GM21529 (cell line): Measurements from ENCODE around the gene KCNQ1.

Source experiments
- ATAC-seq: cut with Tn5 transposase; IDR thresholded peaks from one replicate; pipeline ENCODE4 v1.9.1; 2021; ENCODE audit not compliant: unreplicated experiment

The KCNQ1 gene

DNA sequence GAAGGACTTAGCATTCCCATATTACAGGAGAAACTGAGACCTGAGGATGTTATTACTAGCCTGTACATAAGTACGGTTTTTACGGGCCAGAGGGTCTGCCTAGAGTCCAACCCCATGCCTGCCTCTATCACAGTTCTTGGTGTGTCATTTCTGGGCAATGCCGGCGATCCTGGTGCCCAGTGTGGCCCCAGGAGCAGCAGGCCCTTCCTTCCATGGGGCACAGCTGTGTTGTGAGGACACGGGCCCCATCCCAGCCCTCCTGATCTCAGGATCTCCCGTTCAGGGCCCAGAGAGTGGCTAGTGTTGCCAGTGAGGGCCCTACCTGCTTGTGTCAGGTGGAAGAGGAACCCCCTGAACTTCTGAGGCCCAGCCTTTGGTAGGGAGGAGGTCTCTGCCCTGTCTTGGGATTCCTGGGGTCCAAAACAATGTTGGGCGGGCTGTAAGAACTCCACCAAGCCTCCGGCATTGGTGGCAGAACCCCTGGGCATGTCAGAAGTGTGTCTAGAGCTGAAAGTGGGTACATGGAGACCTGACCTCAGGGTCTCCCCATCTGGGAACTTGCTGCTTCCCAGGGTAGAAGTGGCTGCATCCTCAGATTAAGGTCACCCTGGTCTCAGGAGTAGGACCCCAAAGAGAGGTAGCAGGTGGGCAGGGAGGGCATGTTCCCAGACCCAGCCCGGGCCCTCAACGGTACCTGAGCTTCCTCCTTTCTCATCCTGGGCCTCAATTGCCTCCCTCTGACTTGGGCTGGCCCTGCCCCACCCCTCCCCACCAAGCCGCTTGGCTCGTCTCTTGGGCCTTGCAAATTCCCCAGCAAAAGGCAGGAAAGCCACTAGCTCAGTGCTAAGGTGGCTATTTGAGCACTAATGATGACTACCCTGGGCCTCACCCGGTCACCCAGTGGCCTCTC is 329.6 kb downstream of the KCNQ1 start:
- ATAC-seq = no peak

DNA sequence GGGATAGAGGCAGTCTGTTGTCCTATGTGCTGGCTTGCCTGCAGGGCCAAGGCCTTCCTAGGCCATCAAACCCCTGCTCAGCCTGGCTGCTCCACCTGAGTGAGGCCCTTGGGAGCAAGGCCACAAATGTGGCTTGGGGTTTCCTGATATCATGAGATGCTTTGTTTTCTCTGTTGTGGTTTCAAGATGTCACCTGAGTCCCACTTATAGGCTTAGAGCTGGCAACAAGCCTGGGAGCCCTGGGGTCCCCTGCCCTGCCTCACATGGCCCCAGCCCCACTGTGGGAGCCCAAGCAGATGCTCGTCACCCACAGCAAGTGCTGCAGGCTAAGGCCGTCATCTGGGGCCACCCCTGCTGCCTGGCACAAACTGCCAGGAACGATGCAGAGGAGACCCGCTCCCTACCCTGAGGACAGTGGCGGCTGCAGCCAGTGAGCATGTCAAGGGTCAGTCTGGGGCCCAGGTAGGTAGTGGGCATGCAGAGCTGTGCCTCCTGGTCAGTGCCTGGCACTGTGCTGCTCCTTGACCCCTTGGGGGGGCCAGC is 330.3 kb downstream of the KCNQ1 start:
- no peak for ATAC-seq

DNA sequence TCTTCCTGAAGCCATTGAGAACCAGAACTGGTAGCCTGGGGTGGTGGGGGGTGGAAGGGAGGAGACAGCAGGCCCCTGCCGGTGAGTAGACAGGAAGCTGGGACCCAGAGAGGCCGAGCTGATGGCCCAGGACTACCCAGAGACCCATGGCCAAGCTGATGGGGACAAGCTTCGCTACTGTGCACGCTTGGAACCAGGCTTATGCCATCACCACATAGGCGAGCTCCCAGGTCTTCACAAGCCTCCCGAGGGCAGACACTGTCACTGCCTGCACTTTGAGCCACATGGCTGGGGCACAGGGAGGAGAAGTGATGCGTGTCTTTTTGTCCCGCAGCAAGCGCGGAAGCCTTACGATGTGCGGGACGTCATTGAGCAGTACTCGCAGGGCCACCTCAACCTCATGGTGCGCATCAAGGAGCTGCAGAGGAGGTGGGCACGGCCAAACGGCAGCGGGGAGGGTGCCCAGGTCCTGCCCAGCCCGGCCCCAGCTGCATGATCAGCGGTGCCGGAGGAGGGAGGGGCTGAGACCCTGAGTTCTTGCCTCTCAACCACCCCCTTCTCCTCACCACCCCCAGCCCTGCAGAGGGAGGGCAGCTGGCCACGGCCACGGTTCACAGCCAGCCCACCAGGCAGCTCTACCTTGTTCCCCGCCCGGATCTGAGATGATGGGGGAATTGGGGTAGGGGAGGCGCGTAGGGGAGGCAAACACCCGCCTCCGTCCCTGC is 331.0 kb downstream of the KCNQ1 start:
- ATAC-seq = no peak

DNA sequence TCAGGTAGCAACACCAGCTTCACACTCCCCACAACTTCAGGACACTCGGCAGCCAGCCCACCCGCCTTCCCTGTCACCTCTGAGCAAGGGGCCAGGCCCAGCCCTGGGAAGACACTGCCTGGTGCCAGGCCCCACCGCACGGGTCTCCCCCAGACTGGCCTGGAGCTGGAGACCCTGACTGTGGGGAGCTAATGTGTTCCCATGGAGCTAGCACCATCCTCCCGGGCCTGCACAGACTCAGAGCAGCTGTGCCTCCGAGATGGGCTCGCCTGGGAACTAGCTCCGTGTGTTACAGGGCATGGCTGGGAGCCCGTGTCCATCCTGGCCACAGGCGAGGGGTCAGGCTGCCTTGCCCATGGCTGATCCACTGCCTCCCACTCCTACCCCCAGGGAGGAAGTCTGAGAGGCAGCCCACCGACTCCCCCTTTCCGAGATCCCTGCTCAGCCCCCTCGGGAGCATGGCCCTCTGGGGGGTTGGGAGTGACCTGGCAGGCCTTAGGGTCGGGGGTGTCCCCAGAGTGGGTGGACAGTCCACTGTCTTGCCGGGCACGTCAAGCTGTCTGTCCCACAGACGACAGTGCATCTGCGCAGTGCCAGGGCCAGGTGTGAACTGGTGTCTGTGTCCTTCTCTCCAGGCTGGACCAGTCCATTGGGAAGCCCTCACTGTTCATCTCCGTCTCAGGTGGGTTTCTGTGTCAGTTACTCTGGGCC is 331.7 kb downstream of the KCNQ1 start:
- no peak for ATAC-seq

DNA sequence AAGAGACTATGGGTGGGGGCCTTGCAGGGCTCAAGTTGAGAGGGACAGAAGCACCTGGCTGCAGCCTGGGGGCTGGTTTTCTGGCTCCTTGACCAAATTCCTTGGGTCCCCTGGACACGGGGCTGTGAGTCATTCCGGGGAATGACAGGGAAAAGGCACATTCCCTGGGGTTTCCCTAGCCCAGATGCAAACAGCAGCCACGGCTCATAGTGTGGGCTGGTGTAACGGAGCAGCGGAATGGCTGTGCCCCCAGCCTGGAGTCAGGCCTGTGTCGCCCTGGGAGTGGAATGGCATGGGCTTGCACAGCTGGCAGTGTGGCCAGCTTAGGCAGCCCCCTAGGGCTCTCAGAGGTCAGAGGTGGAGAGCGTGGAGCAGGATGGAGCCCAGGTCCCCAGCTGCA is 332.6 kb downstream of the KCNQ1 start:
- ATAC-seq = no peak

DNA sequence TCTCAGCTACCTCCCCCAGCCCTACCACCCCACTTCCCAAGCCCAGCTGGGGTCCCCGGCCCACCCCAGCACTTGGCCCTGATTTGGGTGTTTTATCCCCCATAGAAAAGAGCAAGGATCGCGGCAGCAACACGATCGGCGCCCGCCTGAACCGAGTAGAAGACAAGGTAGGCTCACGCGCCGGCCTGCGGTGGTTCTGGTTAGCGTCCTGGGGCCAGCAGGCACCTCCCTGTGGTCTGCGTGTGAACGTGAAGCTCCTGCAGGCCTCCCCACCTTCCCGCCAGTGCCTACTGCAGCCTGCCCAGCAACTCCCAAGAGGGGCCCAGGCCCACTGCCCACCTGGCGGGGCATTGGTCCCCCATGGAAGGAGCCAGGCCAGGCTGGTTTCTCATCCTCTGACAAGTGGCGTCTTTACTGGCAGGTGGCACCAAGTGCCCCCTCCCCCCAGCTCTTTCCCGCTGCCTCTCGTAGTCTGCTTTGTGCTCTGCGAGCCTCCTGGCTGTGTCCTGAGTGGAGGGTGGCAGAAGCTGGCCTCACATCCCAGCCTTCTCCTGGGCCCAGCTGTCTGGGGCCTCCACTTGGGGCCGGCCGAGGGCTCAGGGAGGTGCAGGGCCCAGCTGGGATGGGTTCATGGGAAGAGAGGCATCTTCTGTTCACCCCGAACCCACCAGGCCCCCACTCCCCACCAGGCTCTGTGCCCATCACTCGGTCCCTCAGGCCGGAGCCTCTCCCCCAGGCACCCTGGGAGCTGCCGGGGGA is 333.2 kb downstream of the KCNQ1 start:
- no peak for ATAC-seq

DNA sequence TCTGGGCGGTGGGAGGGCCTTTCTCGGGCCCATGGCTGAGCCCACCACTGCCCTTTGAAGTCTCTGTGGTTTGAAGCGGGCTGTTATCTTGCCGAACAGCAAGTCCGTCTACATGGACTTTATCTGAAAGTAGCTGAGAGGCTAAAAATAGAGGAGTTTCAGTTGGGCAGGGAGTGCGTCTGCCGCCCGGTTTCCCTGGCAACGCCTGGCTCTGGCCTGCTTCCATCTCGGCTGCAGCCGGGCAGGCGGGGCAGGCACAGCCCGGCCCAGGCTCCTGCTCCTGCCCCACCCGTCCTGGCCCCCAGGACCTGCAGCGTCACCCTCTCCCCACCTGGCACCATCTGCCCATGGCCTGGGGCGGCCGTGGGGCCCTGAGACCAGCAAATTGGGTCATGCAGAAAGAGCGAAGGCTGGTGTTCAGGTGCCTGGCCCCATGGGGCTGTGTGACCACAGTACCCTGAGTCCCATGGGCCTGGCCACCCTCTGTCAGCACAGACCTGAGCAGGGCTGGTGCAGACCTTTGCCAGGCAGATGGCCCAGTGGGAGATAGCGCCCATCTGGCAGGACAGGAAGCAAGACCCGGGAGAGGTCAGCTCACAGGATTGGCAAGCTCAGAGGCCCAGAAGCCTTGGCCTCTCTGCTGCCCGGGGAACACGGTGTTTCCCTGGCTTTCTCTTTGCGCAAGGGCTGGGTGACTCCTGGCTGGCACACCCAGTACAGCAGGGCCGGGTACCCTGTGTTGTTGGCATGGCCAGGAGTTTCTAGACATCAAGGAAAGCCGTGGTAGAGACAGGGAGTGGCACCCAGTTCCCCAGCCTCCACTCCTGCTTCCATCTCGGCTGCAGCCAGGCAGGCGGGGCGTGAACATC is 334.1 kb downstream of the KCNQ1 start:
- no peak for ATAC-seq

DNA sequence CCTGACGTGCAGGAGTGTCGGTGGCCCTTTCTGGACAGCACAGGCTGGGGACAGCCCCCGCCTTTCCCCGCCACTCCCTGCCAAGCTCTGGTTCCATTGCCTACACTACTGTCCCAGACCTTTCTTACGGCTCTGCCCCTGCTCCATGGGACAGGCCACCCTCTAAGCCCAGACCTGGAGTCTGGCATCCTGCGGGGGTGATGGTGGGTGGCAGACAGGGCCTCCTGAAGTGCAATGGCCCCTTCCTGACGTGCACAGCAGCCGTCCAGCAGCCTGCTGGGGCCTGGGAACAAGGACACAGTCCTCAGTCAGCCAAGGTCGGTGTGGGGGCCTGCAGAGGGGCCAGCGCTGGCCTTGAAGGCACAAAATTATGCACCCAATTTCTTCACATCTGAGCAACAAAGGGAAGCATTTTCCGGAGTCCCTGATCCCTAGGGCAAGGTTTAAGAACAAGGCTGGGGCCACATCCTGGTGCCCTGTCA is 334.7 kb downstream of the KCNQ1 start:
- no peak for ATAC-seq

DNA sequence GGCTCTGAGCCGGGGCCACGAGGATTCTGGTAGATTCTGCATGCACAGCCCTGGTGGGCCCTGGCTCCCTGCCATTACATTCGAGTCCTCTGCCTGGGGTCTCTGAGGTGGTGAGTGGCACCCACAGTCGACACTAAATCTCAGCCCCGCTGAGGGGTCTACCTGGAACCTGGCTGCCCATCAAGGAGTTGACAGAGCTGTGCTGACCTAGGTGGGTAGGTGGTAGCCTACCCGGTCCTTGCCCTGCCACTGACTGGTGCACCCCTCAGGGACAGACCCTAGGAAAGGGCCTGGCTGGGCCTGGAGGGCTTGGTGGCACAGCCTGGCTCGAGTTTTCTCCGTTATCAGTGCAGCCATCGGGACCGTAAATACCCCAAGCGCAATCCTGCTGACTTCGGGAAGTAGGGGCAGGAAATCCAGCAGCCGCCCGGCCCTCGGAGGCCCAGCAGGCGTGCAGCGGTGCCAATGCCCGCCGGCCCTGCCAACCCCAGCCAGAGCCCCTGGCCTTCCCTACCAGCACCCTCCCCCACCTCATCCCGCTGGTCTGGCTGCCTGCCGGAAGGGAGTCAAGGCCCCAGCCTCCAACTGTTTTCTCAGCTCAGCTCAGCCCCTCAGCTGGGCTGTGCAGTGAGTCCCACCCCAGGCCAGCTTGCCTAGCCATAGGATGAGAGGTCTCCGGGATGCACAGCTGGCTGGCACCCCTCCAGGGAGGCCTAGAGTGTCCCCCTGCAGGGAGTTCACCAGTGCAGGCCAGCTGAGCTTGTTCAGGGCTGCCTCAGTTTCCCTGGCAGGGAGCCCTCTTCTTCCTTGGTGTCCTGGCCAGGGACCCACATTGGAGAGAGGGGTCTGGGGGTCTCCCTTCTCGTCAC is 335.4 kb downstream of the KCNQ1 start:
- ATAC-seq = no peak

DNA sequence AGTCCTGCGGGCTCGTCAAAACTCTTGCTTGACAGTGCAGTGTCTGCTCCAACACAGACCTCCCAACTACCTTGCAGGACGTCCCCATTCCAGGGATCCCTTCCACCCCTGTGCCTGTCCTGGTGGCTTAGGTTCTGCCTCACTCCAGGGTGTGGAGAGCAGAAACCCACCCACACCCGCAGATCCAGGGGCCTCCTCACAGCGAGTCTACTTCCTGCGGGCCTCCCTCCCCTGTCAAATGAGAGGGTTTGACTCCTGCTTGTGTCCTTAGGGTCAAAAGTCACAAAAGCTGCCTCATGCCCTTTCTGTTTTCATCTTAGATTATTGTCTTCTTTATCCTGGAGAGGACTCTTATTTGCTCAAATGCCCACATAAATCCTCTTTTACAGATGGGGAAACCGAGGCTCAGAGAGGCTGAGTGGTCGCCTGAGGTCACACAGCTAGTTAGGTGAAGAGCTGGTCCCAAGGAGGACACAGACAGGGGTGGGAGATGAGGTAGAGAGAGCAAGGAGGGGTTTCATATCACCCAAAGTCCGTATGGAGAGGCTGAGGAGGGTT is 336.1 kb downstream of the KCNQ1 start:
- no peak for ATAC-seq

DNA sequence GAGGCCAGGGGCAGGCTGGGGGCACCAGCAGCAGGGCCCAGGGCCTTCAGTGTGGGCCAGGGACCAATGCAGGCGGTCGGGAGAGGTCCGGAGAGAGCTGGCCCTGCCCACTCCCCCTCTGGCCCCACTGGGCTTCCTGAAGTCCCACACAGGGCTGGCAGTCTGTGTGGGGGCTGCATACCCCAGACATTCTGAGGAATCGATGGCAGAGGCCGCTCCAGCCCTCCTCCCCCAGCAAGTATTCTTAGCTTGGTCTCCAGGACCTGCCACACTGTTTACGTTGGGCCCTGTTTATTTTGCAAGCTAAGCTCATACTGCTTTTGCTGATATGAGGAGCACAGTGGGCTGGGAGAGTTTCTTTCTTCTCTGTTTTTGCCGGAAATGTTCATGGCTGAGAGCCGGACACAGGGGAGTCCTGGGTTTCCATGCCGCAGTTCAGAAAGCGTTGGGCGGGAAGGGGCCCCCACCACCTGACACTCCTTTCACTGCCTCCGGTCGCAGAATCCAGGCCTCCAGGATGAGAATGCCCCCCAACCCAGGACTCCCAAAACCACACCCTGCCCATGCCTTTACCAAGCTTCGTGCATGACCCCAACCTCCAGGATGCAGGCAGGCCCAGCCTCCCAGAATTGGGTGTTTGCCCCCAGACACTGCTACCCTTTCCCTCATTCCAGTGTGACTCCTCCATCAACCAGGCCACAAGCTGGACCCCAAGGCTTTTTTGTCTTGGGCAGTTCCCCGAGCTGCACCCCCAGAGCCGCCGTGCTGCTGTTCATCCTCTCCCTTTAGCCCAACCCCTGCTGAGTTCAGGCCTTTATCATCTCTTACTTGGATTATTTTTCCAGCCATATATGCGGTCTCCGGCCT is 336.8 kb downstream of the KCNQ1 start:
- ATAC-seq = no peak

DNA sequence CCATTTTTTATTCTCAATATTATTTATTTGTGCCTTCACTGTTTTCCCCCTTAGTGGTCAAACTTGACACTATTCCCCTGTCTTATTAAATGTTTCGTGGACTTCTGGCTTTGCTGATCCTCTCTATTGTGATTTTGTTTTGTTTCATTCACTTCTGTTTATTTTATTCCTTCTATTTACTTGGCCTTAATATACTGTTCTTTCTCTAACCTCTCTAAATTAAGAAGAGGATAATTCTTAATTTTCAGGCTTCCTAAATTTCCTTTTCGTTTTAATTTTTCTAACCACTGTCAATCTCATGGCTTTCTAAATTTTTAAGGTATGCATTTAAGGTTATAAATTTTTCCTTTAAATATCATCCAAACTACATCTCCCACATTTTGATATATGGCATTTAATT is 338.0 kb downstream of the KCNQ1 start:
- ATAC-seq = no peak

DNA sequence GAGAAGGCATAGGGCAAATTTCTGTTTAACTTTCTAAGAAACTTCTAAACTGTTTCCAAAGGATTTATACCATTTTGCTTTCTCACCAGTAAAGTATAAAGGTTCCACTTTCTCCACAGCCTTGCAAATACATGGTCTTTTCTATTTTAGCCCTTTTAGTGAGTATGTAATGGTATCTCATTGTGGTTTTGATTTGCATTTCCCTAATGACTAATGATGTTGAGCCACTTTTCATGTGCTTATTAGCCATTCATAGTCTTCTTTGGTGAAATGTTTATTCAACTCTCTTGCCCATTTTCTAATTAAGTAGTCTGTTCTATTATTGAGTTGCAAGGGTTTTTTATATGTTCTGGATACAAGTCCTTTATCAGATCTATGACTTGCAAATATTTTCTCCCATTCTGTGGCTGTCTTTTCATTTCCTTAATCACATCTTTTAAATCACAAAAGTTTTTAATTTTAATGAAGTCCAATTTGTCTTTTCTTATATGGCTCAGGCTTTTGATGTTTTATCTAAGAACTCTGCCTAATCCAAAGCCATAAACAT is 338.8 kb downstream of the KCNQ1 start:
- ATAC-seq = no peak

DNA sequence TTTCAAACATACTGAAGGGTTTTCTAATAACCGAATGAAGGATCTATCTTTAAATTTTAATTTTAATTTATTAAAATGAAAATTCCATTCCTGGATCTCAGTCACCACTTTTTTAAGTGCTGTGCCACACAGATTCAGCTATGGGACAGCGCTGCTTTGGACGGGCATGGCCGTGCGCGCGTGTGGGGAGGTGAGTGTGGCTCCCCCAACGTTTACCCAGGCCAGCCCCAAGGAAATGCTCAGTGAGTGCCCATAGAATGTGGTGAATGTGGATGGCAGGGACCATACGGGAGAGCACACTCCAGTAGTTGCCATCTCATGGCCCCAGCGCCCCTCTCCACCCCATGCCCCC is 343.0 kb downstream of the KCNQ1 start:
- ATAC-seq = no peak

DNA sequence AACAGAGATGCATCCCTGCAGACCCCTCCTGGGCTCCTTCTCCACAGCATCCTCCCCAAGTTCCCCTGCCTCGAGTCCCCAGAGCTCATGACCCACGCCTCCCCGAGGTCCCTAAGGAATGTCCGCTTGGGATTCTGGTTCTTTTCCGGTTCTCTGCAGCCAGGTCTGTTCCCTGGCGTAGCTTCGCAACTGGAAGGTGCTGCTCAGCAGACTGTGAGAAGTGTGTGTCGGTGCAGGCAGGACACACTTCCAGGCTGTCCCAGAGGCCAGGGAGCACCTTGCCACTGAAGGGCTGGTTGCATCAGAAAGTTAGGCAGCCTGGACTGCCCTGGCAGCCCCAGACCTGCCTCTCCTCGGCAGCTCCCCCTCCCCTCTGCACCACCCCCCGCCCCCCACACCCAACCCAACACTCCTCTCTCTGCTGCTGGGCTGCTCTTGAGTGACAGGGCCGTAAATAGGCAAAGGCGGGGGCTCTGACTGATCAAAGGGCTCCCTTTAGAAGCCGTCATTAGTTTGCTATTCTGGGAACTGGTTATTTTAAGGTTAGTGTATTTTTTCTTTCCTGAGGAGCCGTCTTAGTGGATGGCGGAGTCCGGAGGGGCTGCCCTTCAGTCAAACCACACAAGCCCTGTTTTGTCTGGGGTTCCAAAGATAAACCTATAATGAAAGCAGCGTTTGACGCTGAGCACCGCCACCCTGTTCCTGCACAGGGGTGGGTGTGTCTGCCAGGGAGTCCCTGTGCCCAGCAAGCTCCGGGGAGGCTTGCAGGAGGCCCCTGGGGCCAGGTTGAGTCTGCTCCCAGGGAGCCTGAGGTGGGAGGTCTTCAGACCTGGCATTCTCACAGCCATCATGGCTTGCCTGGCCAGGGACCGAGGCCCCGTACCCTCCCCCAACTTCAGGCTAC is 343.6 kb downstream of the KCNQ1 start:
- no peak for ATAC-seq

DNA sequence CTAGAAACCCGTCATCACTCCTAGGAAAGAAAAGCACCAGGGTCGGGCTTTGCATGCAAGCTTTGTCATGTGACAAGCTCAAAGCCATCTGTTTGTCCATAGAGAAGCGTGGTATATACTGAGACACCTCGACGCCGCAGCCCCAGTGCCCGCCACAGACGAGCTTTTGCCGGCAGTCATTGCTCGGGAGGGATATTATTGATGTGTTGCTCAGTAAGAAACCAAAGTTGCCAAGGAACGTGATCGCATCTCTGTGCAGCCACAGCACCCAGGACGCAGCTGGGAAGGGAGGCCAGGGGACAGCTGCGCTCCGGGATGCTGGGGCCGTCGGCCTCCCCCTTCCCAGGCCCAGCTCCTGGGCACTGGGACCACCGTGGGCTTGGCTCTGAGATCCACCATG is 344.5 kb downstream of the KCNQ1 start:
- no peak for ATAC-seq
